Coronary artery (tissue), 2 donors: ENCODE results near the gene KREMEN2.

ENCODE experiments used
- DNase-seq: peaks from one replicate; pipeline ENCODE4 v3.0.0-alpha.2; 2017; ENCODE audit warnings: low spot score
- H3K27ac ChIP-seq, 2 donors: fragments of 200-600 bp; sonication (generic); one replicate each; pipeline ENCODE4 v1.5.1; 2016 to 2019
- H3K4me3 ChIP-seq: fragments of 200-600 bp; sonication (generic); 2 replicates; pipeline ENCODE4 v1.5.1; 2016; ENCODE audit warnings: mild to moderate bottlenecking, moderate library complexity
- TF ChIP-seq, protein P1 (sequence below): fragments of 200-600 bp; sonication (generic); IDR thresholded peaks from one replicate; pipeline ENCODE4 v1.5.1; 2019; ENCODE audit warnings: antibody characterized with exemption

The KREMEN2 gene

GRCh38 chr16:2987286-2987685, 23.2 kb downstream of the KREMEN2 start:
- no peak for DNase-seq
- Histone ChIP-seq H3K4me3 (no peak overlapping the region), H3K27ac (no peak overlapping the region)
- TF ChIP-seq, protein P1, sequence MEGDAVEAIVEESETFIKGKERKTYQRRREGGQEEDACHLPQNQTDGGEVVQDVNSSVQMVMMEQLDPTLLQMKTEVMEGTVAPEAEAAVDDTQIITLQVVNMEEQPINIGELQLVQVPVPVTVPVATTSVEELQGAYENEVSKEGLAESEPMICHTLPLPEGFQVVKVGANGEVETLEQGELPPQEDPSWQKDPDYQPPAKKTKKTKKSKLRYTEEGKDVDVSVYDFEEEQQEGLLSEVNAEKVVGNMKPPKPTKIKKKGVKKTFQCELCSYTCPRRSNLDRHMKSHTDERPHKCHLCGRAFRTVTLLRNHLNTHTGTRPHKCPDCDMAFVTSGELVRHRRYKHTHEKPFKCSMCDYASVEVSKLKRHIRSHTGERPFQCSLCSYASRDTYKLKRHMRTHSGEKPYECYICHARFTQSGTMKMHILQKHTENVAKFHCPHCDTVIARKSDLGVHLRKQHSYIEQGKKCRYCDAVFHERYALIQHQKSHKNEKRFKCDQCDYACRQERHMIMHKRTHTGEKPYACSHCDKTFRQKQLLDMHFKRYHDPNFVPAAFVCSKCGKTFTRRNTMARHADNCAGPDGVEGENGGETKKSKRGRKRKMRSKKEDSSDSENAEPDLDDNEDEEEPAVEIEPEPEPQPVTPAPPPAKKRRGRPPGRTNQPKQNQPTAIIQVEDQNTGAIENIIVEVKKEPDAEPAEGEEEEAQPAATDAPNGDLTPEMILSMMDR: no peak

- H3K27ac ChIP-seq: no peak overlapping the region
- no peak for DNase-seq
- TF ChIP-seq, protein P1: no peak
- H3K4me3 ChIP-seq: no peak overlapping the region
Observed at GRCh38 chr16:2987833-2988232, 23.8 kb downstream of the KREMEN2 start.

DNA sequence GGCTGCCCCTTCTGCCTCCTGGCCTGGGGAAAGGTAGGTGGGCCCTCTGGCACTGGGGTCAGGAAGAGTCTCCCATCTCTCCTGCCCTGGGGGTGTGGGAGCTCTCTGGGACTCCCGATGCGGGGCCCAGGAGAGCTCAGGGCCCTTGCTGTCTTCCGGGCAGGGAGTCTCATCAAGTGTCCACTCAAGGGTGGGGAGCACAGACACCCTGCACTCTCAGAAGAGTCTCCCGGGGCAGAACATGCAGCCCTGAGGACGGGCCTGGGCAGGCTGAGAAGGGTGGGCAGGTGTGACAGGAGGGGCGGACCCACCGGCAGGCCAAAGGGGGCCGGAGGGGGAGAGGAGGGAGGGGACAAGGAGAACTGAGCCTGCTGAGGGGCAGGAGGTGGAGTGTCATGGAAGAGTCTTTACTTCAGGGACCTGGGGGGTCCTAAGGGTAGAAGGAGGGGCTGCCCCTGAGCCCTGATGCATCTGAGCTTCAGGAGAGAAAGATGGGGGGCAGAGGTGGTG, 24.6 kb downstream of the KREMEN2 start:
- no peak for DNase-seq
- TF ChIP-seq, protein P1: no peak
- H3K4me3 ChIP-seq: no peak overlapping the region
- no peak overlapping the region for H3K27ac ChIP-seq

- Histone ChIP-seq H3K27ac (no peak overlapping the region), H3K4me3 (no peak overlapping the region)
- no peak for DNase-seq
- TF ChIP-seq, protein P1: no peak
Observed at GRCh38 chr16:2990891-2991290, 26.8 kb downstream of the KREMEN2 start.

- TF ChIP-seq, protein P1: no peak
- DNase-seq: no peak
- H3K27ac ChIP-seq: no peak overlapping the region
- H3K4me3 ChIP-seq: no peak overlapping the region
Observed at GRCh38 chr16:2991566-2992261, 27.6 kb downstream of the KREMEN2 start.

DNA sequence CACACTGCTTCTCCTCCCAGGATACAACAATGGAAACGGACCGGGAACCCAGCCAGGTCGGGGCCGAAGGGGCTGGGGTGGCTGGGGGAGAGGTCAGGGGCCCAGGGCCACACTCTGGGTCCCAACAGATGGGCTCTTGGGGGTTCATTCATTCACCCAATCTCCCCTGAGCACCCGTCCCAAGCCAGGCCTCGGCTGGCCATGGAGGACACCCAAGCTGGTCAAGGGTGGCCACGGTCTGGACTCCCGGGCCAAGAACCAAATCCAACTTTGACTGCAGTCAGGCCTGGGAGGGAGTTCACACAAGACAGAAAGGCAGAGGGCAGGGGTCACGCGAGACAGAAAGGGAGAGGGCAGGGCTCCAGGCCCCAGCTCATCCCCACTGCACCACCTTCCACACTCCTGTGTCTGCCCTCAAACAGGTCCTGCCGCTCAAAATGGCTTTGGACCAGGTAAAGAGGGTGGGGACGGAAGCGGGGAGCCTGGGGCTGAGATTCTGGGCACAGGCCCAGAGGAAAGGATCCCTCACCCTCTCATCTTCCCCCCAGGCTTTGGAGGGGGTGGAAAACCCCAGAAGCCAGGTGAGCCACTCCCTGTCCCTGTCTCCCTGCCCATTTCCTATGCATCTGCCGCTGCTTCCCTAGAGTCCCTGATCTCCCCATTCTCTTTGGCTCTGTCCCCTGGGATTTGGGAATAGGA, 28.5 kb downstream of the KREMEN2 start:
- TF ChIP-seq, protein P1: no peak
- no peak overlapping the region for H3K27ac ChIP-seq
- H3K4me3 ChIP-seq: no peak overlapping the region
- DNase-seq: no peak

- Histone ChIP-seq H3K27ac (no peak overlapping the region), H3K4me3 (no peak overlapping the region)
- TF ChIP-seq, protein P1: no peak
- no peak for DNase-seq
Observed at GRCh38 chr16:2996298-2996697, 32.2 kb downstream of the KREMEN2 start.
